NK-92 treated with Interleukin-12 subunit alpha and Interleukin-12 subunit beta, amount 100 ng/mL, for 24 hours (cell line): ENCODE measurements around the gene PIEZO2.
"Not testable (repeated sequence)": the region's sequence is repeated elsewhere in the genome, so short reads cannot be mapped to it uniquely, and the experiment has no call there.

Experiments used
- DNase-seq: peaks from one replicate; lab custom pipeline; 2025; lab: John Stamatoyannopoulos, UW

PIEZO2 gene

GRCh38 chr18:11148680-11149440 is 509 bp downstream of the PIEZO2 start:
- DNase-seq, result no peak

- DNase-seq, result no peak
These were observed 1.2 kb downstream of the PIEZO2 start for GRCh38 chr18:11147962-11148679.

- no peak for DNase-seq
These were observed 1.9 kb downstream of the PIEZO2 start for GRCh38 chr18:11147371-11147951.

- DNase-seq, result no peak
These were observed 2.4 kb downstream of the PIEZO2 start for GRCh38 chr18:11146947-11147345.

GRCh38 chr18:11146238-11146946 is 3.0 kb downstream of the PIEZO2 start:
- DNase-seq, result no peak

- no peak for DNase-seq
These were observed 3.8 kb downstream of the PIEZO2 start for GRCh38 chr18:11145413-11146191.

GRCh38 chr18:11137400-11137799 is 12.0 kb downstream of the PIEZO2 start:
- no peak for DNase-seq

GRCh38 chr18:11136241-11136640 is 13.1 kb downstream of the PIEZO2 start:
- DNase-seq, result no peak

GRCh38 chr18:11134940-11135339 is 14.4 kb downstream of the PIEZO2 start:
- DNase-seq, result no peak

- not testable (repeated sequence) for DNase-seq
These were observed 20.3 kb downstream of the PIEZO2 start for GRCh38 chr18:11129059-11129458.

- DNase-seq, result no peak
These were observed 23.7 kb downstream of the PIEZO2 start for GRCh38 chr18:11125492-11126315.

GRCh38 chr18:11124054-11124453 is 25.3 kb downstream of the PIEZO2 start:
- DNase-seq, result no peak

- DNase-seq, result no peak
These were observed 27.9 kb downstream of the PIEZO2 start for GRCh38 chr18:11121443-11121849.

GRCh38 chr18:11119959-11120587 is 29.3 kb downstream of the PIEZO2 start:
- DNase-seq, result no peak

GRCh38 chr18:11119550-11119949 is 29.8 kb downstream of the PIEZO2 start:
- no peak for DNase-seq

GRCh38 chr18:11118051-11118766 is 31.2 kb downstream of the PIEZO2 start:
- no peak for DNase-seq

- no peak for DNase-seq
These were observed 34.1 kb downstream of the PIEZO2 start for GRCh38 chr18:11115276-11115675.

- no peak for DNase-seq
These were observed 34.7 kb downstream of the PIEZO2 start for GRCh38 chr18:11114653-11115052.

GRCh38 chr18:11113937-11114336 is 35.4 kb downstream of the PIEZO2 start:
- DNase-seq, result no peak
